CD4-positive, alpha-beta T cell treated with Interleukin-6 for 4 hours (primary cell): ENCODE measurements around the gene PLAAT1.

Experiments used
- DNase-seq: peaks from one replicate; pipeline ENCODE4 v3.0.0-alpha.2; 2020; ENCODE audit warnings: mixed read lengths

Gene PLAAT1

GRCh38 chr3:193253986-193254660 is 13.1 kb downstream of the PLAAT1 start:
- no peak for DNase-seq

DNA sequence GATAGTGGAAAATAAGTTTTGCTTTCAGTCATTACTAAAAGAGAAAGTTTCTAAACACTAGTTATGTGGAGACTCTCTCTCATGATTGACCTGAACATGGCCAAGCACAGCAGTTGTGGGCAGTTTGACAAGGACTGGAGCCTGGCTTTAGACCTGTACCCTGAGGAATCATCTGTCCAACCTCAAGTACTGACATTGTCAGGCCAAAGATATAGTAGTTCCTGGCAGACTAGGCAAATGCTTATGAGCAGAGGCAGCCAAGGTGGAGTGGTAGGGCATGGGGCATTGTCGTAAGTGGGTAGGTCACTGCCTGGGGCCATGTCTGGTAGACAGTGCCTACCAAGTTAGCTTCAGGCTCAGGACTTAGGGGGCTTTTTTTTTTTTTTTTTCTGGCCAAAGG is 20.9 kb downstream of the PLAAT1 start:
- no peak for DNase-seq

DNA sequence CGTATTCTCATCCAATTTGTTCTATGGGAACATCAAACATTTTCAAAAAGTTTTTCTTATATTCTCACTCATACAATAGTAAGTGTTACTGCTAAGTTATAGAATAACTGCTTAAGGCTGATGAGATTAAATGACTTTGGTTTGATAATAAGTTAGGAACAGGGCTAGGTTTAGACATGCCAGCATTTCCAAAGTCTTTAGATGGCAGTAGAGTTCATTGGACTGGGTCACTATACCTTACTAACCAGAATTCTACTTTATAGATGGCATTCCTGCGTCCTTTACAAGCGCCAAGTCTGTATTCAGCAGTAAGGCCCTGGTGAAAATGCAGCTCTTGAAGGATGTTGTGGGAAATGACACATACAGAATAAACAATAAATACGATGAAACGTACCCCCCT is 21.7 kb downstream of the PLAAT1 start:
- no peak for DNase-seq

- DNase-seq: no peak
These were observed 28.5 kb downstream of the PLAAT1 start for GRCh38 chr3:193269343-193270028.

DNA sequence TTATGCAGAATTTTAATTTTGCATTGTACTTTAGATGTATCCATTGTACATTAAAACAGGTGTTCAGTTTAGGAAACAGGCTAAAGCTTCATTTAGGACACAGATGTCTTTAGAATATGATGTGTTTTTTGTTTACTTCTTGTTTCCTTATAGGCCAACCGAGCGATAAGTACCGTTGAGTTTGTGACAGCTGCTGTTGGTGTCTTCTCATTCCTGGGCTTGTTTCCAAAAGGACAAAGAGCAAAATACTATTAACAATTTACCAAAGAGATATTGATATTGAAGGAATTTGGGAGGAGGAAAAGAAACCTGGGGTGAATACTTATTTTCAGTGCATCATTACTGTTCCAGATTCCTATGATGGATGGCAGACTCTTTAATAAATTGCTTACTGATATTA is 29.4 kb downstream of the PLAAT1 start:
- DNase-seq: no peak

DNA sequence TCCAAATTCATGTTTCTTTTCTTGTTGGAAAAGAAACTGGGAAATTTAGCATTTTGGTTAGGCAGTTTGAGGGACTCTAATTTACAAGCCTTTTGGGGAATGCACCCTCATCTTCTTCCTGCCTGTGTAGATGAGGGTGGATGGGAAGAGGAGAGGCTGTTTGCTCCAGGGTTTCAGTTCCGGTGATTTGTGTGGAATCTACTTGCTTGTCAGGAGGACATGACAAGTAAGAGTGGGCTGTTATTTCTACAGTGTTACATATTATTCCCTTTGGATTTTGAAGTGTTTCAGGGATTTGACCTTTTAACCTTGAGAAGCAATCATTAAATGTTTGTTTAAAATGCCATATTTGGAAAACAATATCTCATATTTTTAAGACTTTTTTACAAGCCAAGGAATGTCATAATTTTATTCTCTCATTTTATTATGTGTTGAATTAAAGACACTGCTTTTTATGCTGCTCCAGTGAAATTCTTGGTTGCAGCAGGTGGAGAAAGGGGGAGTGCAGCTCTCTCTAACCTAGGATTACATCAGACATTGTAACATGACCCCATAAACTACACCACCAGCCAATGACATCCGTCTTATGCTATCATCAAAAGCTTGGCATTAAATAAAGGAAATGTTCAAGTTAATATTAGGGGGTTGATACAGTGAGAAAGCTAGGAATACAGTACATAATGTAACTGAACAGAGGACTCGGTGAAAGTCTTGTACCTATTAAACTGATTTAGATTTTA is 30.2 kb downstream of the PLAAT1 start:
- DNase-seq: no peak

- DNase-seq: no peak
These were observed 51.4 kb downstream of the PLAAT1 start for GRCh38 chr3:193292386-193292785.

DNA sequence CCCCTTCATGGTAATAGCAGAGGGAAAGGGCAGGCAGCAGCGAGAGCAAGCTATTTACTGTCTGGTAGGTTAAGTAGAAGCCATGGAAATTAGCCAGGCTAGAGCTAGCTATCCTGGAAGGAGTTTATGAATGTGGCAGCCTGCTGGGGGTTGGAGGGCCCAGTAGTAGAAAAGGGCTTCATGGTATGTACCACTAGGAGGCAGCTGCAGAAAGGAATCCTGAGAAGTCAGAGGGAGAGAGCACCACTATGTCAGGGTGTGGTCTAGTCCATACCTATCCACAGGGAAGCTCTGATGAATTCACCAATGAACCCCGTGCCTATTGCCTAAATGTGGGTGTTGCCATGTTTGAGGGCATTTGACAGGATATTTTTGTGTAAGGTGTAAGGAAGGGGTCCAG is 55.0 kb downstream of the PLAAT1 start:
- no peak for DNase-seq

- DNase-seq: no peak
These were observed 56.4 kb downstream of the PLAAT1 start for GRCh38 chr3:193297421-193297820.

- no peak for DNase-seq
These were observed 60.4 kb downstream of the PLAAT1 start for GRCh38 chr3:193301433-193301832.

GRCh38 chr3:193305356-193305755 is 64.3 kb downstream of the PLAAT1 start:
- DNase-seq: no peak

- DNase-seq: no peak
These were observed 70.1 kb downstream of the PLAAT1 start for GRCh38 chr3:193310914-193311723.

- no peak for DNase-seq
These were observed 72.3 kb downstream of the PLAAT1 start for GRCh38 chr3:193313061-193313958.

DNA sequence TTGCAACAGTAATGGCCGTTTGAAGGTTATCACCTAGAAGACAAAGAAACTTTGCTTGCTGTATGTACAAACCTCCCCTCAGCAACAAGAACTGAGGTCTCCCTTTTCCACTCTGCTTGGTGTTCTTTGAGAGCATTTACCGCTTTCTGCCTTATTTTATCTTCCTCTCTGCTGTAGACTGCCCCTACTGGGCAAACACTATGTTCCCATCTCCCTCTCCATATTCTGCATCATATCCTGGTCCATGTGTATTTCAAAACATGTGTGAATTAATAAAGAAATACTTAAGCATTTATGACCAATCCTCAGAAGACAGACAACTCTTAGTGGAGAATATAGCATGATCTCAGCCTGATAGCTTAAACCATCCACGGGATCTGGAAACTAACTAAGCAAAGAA is 73.1 kb downstream of the PLAAT1 start:
- no peak for DNase-seq

DNA sequence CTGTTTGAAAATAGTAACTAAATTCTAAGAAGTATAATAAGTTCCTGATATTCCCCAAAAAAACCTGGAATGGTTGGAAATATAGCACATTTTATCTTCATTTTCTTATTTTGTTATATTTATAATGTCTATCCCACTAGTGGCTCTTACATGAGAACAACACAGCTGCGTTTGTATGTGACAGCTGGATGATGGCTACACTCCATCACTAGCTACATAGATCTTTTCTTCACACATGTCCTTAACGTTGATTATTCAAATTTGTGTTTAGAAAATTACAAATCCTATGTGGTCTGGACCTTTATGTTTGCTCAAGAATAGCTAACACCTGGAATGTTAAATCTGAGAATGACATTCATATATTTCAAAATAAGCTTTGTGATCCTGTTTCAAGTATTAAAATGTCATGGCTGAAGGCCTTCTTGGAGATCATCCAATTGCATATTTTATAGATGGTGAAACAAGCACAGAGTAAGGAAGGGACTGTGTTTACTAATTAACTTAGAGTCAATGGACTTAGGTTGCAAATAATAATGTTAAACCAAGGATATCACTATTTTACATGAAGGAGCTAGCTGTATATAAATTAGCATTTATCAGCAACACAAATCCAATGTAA is 76.8 kb downstream of the PLAAT1 start:
- no peak for DNase-seq
